ENCODE measurements around the gene NEUROD6.

The NEUROD6 gene

GRCh38 chr7:31340603-31341002, at the start of gene NEUROD6:
TSS of gene NEUROD6 (minus strand) at chr7:31340726. CDS start at chr7:31339268, 1,458 bp downstream.
- no peaks in the 10 kb centered on the region for H3K9me3 Mint-ChIP-seq
- H3K36me3 Mint-ChIP-seq, result no peaks in the 10 kb centered on the region
- no peak within 1 kb of the TSS for H3K4me3 Mint-ChIP-seq
- H3K27me3 Mint-ChIP-seq, result peaks cover 10% of the 10 kb centered on the region
- no peak within 1 kb of the TSS for H3K27ac Mint-ChIP-seq
- H3K4me1 Mint-ChIP-seq, result no peaks in the 10 kb centered on the region

- Mint-ChIP-seq H3K4me1 (no peaks in the 10 kb centered on the region), H3K4me3 (no peak overlapping the region), H3K9me3 (no peaks in the 10 kb centered on the region), H3K27me3 (no peaks in the 10 kb centered on the region), H3K36me3 (no peaks in the 10 kb centered on the region), H3K27ac (no peak overlapping the region)
These were observed 43.9 kb upstream of the NEUROD6 start for GRCh38 chr7:31384466-31384865.

- H3K4me3 Mint-ChIP-seq, result no peak overlapping the region
- H3K27ac Mint-ChIP-seq, result no peak overlapping the region
- peaks cover 2% of the 10 kb centered on the region for H3K9me3 Mint-ChIP-seq
- peaks cover 2% of the 10 kb centered on the region for H3K27me3 Mint-ChIP-seq
- no peaks in the 10 kb centered on the region for H3K36me3 Mint-ChIP-seq
- no peaks in the 10 kb centered on the region for H3K4me1 Mint-ChIP-seq
These were observed 42.2 kb upstream of the NEUROD6 start for GRCh38 chr7:31382722-31383121.

GRCh38 chr7:31373337-31374289, 33.1 kb upstream of the NEUROD6 start:
- Mint-ChIP-seq H3K4me3 (no peak overlapping the region), H3K9me3 (peaks cover 3% of the 10 kb centered on the region), H3K27me3 (peaks cover 3% of the 10 kb centered on the region), H3K36me3 (no peaks in the 10 kb centered on the region), H3K27ac (no peak overlapping the region), H3K4me1 (no peaks in the 10 kb centered on the region)

- no peaks in the 10 kb centered on the region for H3K36me3 Mint-ChIP-seq
- H3K4me3 Mint-ChIP-seq, result no peak overlapping the region
- H3K4me1 Mint-ChIP-seq, result no peaks in the 10 kb centered on the region
- no peaks in the 10 kb centered on the region for H3K27me3 Mint-ChIP-seq
- H3K9me3 Mint-ChIP-seq, result no peaks in the 10 kb centered on the region
- no peak overlapping the region for H3K27ac Mint-ChIP-seq
These were observed 31.9 kb upstream of the NEUROD6 start for GRCh38 chr7:31372231-31372959.

- Mint-ChIP-seq H3K27ac (no peak overlapping the region), H3K9me3 (no peaks in the 10 kb centered on the region), H3K4me1 (no peaks in the 10 kb centered on the region), H3K27me3 (no peaks in the 10 kb centered on the region), H3K4me3 (no peak overlapping the region), H3K36me3 (no peaks in the 10 kb centered on the region)
These were observed 31.1 kb upstream of the NEUROD6 start for GRCh38 chr7:31371621-31372020.

- no peaks in the 10 kb centered on the region for H3K27me3 Mint-ChIP-seq
- H3K9me3 Mint-ChIP-seq, result no peaks in the 10 kb centered on the region
- no peaks in the 10 kb centered on the region for H3K4me1 Mint-ChIP-seq
- no peaks in the 10 kb centered on the region for H3K36me3 Mint-ChIP-seq
- no peak overlapping the region for H3K27ac Mint-ChIP-seq
- no peak overlapping the region for H3K4me3 Mint-ChIP-seq
These were observed 30.1 kb upstream of the NEUROD6 start for GRCh38 chr7:31370609-31371008.

- Mint-ChIP-seq H3K4me1 (no peaks in the 10 kb centered on the region), H3K27me3 (no peaks in the 10 kb centered on the region), H3K27ac (no peak overlapping the region), H3K36me3 (no peaks in the 10 kb centered on the region), H3K9me3 (no peaks in the 10 kb centered on the region), H3K4me3 (no peak overlapping the region)
These were observed 28.1 kb upstream of the NEUROD6 start for GRCh38 chr7:31368620-31369019.

- H3K4me1 Mint-ChIP-seq, result no peaks in the 10 kb centered on the region
- H3K27ac Mint-ChIP-seq, result no peak overlapping the region
- no peaks in the 10 kb centered on the region for H3K27me3 Mint-ChIP-seq
- H3K4me3 Mint-ChIP-seq, result no peak overlapping the region
- no peaks in the 10 kb centered on the region for H3K9me3 Mint-ChIP-seq
- H3K36me3 Mint-ChIP-seq, result no peaks in the 10 kb centered on the region
These were observed 23.0 kb upstream of the NEUROD6 start for GRCh38 chr7:31363496-31363895.

- Mint-ChIP-seq H3K36me3 (no peaks in the 10 kb centered on the region), H3K4me3 (no peak overlapping the region), H3K27ac (no peak overlapping the region), H3K4me1 (no peaks in the 10 kb centered on the region), H3K9me3 (peaks cover 2% of the 10 kb centered on the region), H3K27me3 (no peaks in the 10 kb centered on the region)
These were observed 22.5 kb upstream of the NEUROD6 start for GRCh38 chr7:31363051-31363450.

- Mint-ChIP-seq H3K36me3 (no peaks in the 10 kb centered on the region), H3K27me3 (peaks cover 2% of the 10 kb centered on the region), H3K4me3 (no peak overlapping the region), H3K9me3 (peaks cover 7% of the 10 kb centered on the region), H3K27ac (no peak overlapping the region), H3K4me1 (no peaks in the 10 kb centered on the region)
These were observed 21.9 kb upstream of the NEUROD6 start for GRCh38 chr7:31362401-31362800.

GRCh38 chr7:31358467-31358866, 17.9 kb upstream of the NEUROD6 start:
- H3K4me3 Mint-ChIP-seq, result no peak overlapping the region
- H3K27me3 Mint-ChIP-seq, result peaks cover 2% of the 10 kb centered on the region
- no peaks in the 10 kb centered on the region for H3K4me1 Mint-ChIP-seq
- no peak overlapping the region for H3K27ac Mint-ChIP-seq
- peaks cover 13% of the 10 kb centered on the region for H3K9me3 Mint-ChIP-seq
- no peaks in the 10 kb centered on the region for H3K36me3 Mint-ChIP-seq

- no peaks in the 10 kb centered on the region for H3K36me3 Mint-ChIP-seq
- no peak overlapping the region for H3K4me3 Mint-ChIP-seq
- H3K27ac Mint-ChIP-seq, result no peak overlapping the region
- H3K4me1 Mint-ChIP-seq, result no peaks in the 10 kb centered on the region
- no peaks in the 10 kb centered on the region for H3K9me3 Mint-ChIP-seq
- H3K27me3 Mint-ChIP-seq, result no peaks in the 10 kb centered on the region
These were observed 4.9 kb upstream of the NEUROD6 start for GRCh38 chr7:31345421-31345820.

GRCh38 chr7:31343516-31344305, 3.2 kb upstream of the NEUROD6 start:
- Mint-ChIP-seq H3K27ac (no peak overlapping the region), H3K27me3 (peaks cover 1% of the 10 kb centered on the region), H3K4me1 (no peaks in the 10 kb centered on the region), H3K9me3 (no peaks in the 10 kb centered on the region), H3K36me3 (no peaks in the 10 kb centered on the region), H3K4me3 (no peak overlapping the region)

GRCh38 chr7:31341141-31341540, 615 bp upstream of the NEUROD6 start:
- peaks cover 6% of the 10 kb centered on the region for H3K27me3 Mint-ChIP-seq
- no peaks in the 10 kb centered on the region for H3K9me3 Mint-ChIP-seq
- no peaks in the 10 kb centered on the region for H3K36me3 Mint-ChIP-seq
- no peaks in the 10 kb centered on the region for H3K4me1 Mint-ChIP-seq
- no peak overlapping the region for H3K27ac Mint-ChIP-seq
- no peak overlapping the region for H3K4me3 Mint-ChIP-seq

Measured in activated naive CD4-positive, alpha-beta T cell treated with anti-CD3 and anti-CD28 coated beads, Interleukin-2, amount 50 U/mL, for 24 hours (primary cell).